ENCODE measurements around the gene EIF2D.

GRCh38 chr1:206545351-206545750 is 66.9 kb downstream of the EIF2D start:
- TF ChIP-seq CTCF (conservative IDR thresholded peaks at IDR 0.05): no peak
- TF ChIP-seq ZFX (IDR thresholded peaks at IDR 0.05): no peak

Measured in C4-2B (cell line).